ENCODE data around the gene EVL.

GRCh38 chr14:100115236-100115635, 50.0 kb downstream of the EVL start:
- TF ChIP-seq CTCF (conservative IDR thresholded peaks at IDR 0.05; ENCODE audit: low read depth, low read length) (no peak), EZH2 (IDR thresholded peaks at IDR 0.05; ENCODE audit: borderline replicate concordance, low read depth, low read length, poor library complexity, severe bottlenecking) (no peak)
